H9 (cell line): Measurements from ENCODE around the gene MAD1L1. TPM values are rescaled to one million over a fixed set of nuclear protein-coding genes. Genes with fewer than 3 reads are reported as not detected.
A peak's percentile ranks its signal among the peaks of the same experiment; 100 is the strongest.

Source experiments
- DNase-seq: peaks from one replicate; pipeline ENCODE4 v3.0.0-alpha.2; 2017
- H2AFZ ChIP-seq: one replicate; pipeline ENCODE4 v1.6.1; 2013; ENCODE audit warnings: mild to moderate bottlenecking, low read length, control low read depth, moderate library complexity
- H2AK5ac ChIP-seq: 2 replicates; pipeline ENCODE4 v1.6.1; 2013; ENCODE audit warnings: low read length, control low read depth, mixed read lengths; ENCODE audit not compliant: insufficient read length
- H2BK120ac ChIP-seq: one replicate; pipeline ENCODE4 v1.6.1; 2013; ENCODE audit warnings: low read depth, mild to moderate bottlenecking, low read length, control low read depth, inconsistent platforms; ENCODE audit not compliant: poor library complexity, severe bottlenecking
- H2BK12ac ChIP-seq: 2 replicates; pipeline ENCODE4 v1.6.1; 2013; ENCODE audit warnings: low read length, control low read depth, mixed read lengths, low read depth; ENCODE audit not compliant: insufficient read length
- H2BK15ac ChIP-seq: 2 replicates; pipeline ENCODE4 v1.6.1; 2013; ENCODE audit warnings: low read depth, low read length, control low read depth
- H2BK20ac ChIP-seq: one replicate; pipeline ENCODE4 v1.6.1; 2013; ENCODE audit warnings: low read depth, mild to moderate bottlenecking, low read length, control low read depth, inconsistent platforms; ENCODE audit not compliant: poor library complexity, severe bottlenecking
- H2BK5ac ChIP-seq: 2 replicates; pipeline ENCODE4 v1.6.1; 2013; ENCODE audit warnings: low read length, control low read depth, mixed read lengths; ENCODE audit not compliant: insufficient read length
- H3K14ac ChIP-seq: 2 replicates; pipeline ENCODE4 v1.6.1; 2013; ENCODE audit warnings: low read length, control low read depth; ENCODE audit not compliant: insufficient read depth
- H3K18ac ChIP-seq: 2 replicates; pipeline ENCODE4 v1.6.1; 2013; ENCODE audit warnings: low read depth, mild to moderate bottlenecking, mixed read lengths, low read length, control low read depth; ENCODE audit not compliant: insufficient read length
- H3K23ac ChIP-seq: 2 replicates; pipeline ENCODE4 v1.6.1; 2013; ENCODE audit warnings: low read length, control low read depth, mixed read lengths, low read depth; ENCODE audit not compliant: insufficient read length
- H3K23me2 ChIP-seq: 2 replicates; pipeline ENCODE4 v1.6.1; 2013; ENCODE audit warnings: low read depth, mild to moderate bottlenecking, mixed read lengths, low read length, control low read depth; ENCODE audit not compliant: insufficient read length, poor library complexity, severe bottlenecking
- H3K27ac ChIP-seq: 2 replicates; pipeline ENCODE4 v1.5.1; 2013; ENCODE audit warnings: low read length, control low read depth, mixed read lengths, low read depth; ENCODE audit not compliant: insufficient read length
- H3K27me3 ChIP-seq: 2 replicates; pipeline ENCODE4 v1.6.1; 2013; ENCODE audit warnings: low read length, control low read depth, inconsistent platforms; ENCODE audit not compliant: insufficient read depth
- H3K4ac ChIP-seq: 2 replicates; pipeline ENCODE4 v1.6.1; 2013; ENCODE audit warnings: low read depth, mild to moderate bottlenecking, control low read depth, inconsistent platforms, low read length, moderate library complexity
- H3K4me1 ChIP-seq: 2 replicates; pipeline ENCODE4 v1.6.1; 2013; ENCODE audit warnings: low read length, control low read depth, inconsistent platforms; ENCODE audit not compliant: insufficient read depth
- H3K4me2 ChIP-seq: 2 replicates; pipeline ENCODE4 v1.6.1; 2013; ENCODE audit warnings: low read length, control low read depth, mixed read lengths; ENCODE audit not compliant: insufficient read length, insufficient read depth
- H3K56ac ChIP-seq: 2 replicates; pipeline ENCODE4 v1.6.1; 2013; ENCODE audit warnings: low read depth, mild to moderate bottlenecking, mixed read lengths, low read length, control low read depth; ENCODE audit not compliant: insufficient read length
- H3K79me1 ChIP-seq: 2 replicates; pipeline ENCODE4 v1.6.1; 2013; ENCODE audit warnings: low read depth, mild to moderate bottlenecking, moderate library complexity, low read length, control low read depth, inconsistent platforms; ENCODE audit not compliant: insufficient read depth, poor library complexity, severe bottlenecking
- H3K79me2 ChIP-seq: 2 replicates; pipeline ENCODE4 v1.6.1; 2013; ENCODE audit warnings: low read length, control low read depth, inconsistent platforms; ENCODE audit not compliant: insufficient read depth
- H3K9ac ChIP-seq: 2 replicates; pipeline ENCODE4 v1.6.1; 2013; ENCODE audit warnings: low read length, control low read depth, mixed read lengths; ENCODE audit not compliant: insufficient read length; ENCODE audit errors: extremely low read depth
- H3K9me3 ChIP-seq: one replicate; pipeline ENCODE4 v1.6.1; 2013; ENCODE audit warnings: low read depth, low read length, inconsistent platforms; ENCODE audit not compliant: control insufficient read depth
- H3T11ph ChIP-seq: one replicate; pipeline ENCODE4 v1.6.1; 2013; ENCODE audit warnings: mild to moderate bottlenecking, low read length, control low read depth, inconsistent platforms
- H4K20me1 ChIP-seq: one replicate; pipeline ENCODE4 v1.6.1; 2013; ENCODE audit not compliant: control insufficient read depth, insufficient read length, insufficient read depth
- H4K5ac ChIP-seq: 2 replicates; pipeline ENCODE4 v1.6.1; 2013; ENCODE audit warnings: low read depth, mild to moderate bottlenecking, mixed read lengths, low read length, control low read depth; ENCODE audit not compliant: insufficient read length
- H4K8ac ChIP-seq: replicated peaks from 2 replicates; pipeline ENCODE4 v1.6.1; 2013; ENCODE audit warnings: low read length, control low read depth, mixed read lengths, low read depth; ENCODE audit not compliant: insufficient read length
- H4K91ac ChIP-seq: 2 replicates; pipeline ENCODE4 v1.6.1; 2013; ENCODE audit warnings: low read depth, mild to moderate bottlenecking, moderate library complexity, mixed read lengths, low read length, control low read depth; ENCODE audit not compliant: insufficient read length
- H3K27ac Mint-ChIP-seq, 3 experiments: 2 replicates in 2 of 3; 3 replicates in 1 of 3; pipeline ENCODE4 v1.8.0; 2020 to 2021; ENCODE audit warnings: mixed read lengths in 3 of 3, mild to moderate bottlenecking in 1 of 3, moderate library complexity in 1 of 3
- H3K27me3 Mint-ChIP-seq: 2 replicates; pipeline ENCODE4 v1.8.0; 2021; ENCODE audit warnings: low read depth, mild to moderate bottlenecking, moderate library complexity, mixed read lengths
- H3K36me3 Mint-ChIP-seq, 3 experiments: 2 replicates in 2 of 3; 3 replicates in 1 of 3; pipeline ENCODE4 v1.8.0; 2020 to 2021; ENCODE audit warnings: low read depth in 3 of 3, mixed read lengths in 3 of 3; ENCODE audit not compliant: insufficient read depth in 1 of 3
- H3K4me1 Mint-ChIP-seq, 2 experiments: 2 replicates each; pipeline ENCODE4 v1.8.0; 2020; ENCODE audit warnings: mixed read lengths in 2 of 2
- H3K4me3 Mint-ChIP-seq, 2 experiments: 2 replicates in 1 of 2; 3 replicates in 1 of 2; pipeline ENCODE4 v1.8.0; 2020 to 2021; ENCODE audit warnings: mild to moderate bottlenecking in 2 of 2, mixed read lengths in 2 of 2, moderate library complexity in 1 of 2
- H3K9me3 Mint-ChIP-seq, 2 experiments: 2 replicates in 1 of 2; 3 replicates in 1 of 2; pipeline ENCODE4 v1.8.0; 2020; ENCODE audit warnings: mild to moderate bottlenecking in 2 of 2, mixed read lengths in 2 of 2, moderate library complexity in 1 of 2
- WGBS: extraction: QIAGEN DNeasy Blood & Tissue Kit; methylation state at CpG from one replicate; pipeline ENCODE4 v1.1.7; 2013; ENCODE audit warnings: missing lambda C conversion rate, low lambda C conversion rate, mixed read lengths; ENCODE audit not compliant: insufficient read length; ENCODE audit errors: extremely low coverage; 5-methylcytosine and 5-hydroxymethylcytosine counted together
- total RNA-seq: library from RNA; stranded (reverse); gene quantifications from 2 replicates; pipeline ENCODE4 v1.2.1, GENCODE V29; 2021
- TF ChIP-seq, protein P1 (sequence below): fragments of 200-600 bp; sonication (generic); conservative IDR thresholded peaks from 3 replicates; pipeline ENCODE4 v1.8.0; 2021; ENCODE audit warnings: antibody characterized with exemption, mild to moderate bottlenecking

MAD1L1 gene
- total RNA-seq, 1 experiment from 2014 or later = 39.0 TPM

DNA sequence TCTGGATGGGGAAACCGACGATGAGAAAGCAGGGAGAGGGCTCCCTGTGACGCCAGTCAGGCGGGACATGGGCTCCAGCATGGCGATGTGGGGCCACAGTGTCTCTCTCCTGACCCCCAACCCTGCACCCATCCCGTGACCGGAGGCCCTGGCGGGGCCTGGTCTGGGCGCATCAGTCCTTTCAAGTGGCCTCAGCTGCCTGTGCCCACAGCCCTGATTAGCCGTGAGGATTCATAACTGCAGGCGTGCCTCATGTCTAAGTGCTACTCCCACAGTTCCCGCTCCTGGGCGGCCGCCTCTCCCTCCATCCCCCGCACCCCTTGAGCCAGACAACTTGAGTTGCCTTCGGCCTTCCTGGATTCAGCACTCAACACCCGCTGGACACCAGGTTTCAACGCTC lies 321.9 kb downstream of the MAD1L1 start:
- Histone ChIP-seq H3K23ac (no peak overlapping the region), H3K4me1 (no peaks in the 10 kb centered on the region), H2BK12ac (no peak overlapping the region), H4K8ac (no peak overlapping the region), H4K5ac (no peak overlapping the region), H2AK5ac (no peak overlapping the region), H3K4me2 (no peak overlapping the region), H4K20me1 (no peaks in the 10 kb centered on the region), H3K56ac (no peak overlapping the region), H3K27ac (no peak overlapping the region), H3T11ph (no peak overlapping the region), H3K27me3 (no peaks in the 10 kb centered on the region), H3K79me1 (no peaks in the 10 kb centered on the region), H3K23me2 (no peaks in the 10 kb centered on the region), H2AFZ (no peak overlapping the region), H2BK15ac (no peak overlapping the region), H2BK5ac (no peak overlapping the region), H3K79me2 (no peaks in the 10 kb centered on the region), H2BK20ac (no peak overlapping the region), H3K18ac (no peak overlapping the region), H4K91ac (no peak overlapping the region), H3K9me3 (no peaks in the 10 kb centered on the region), H3K9ac (no peak overlapping the region), H3K4ac (no peak overlapping the region), H3K14ac (no peak overlapping the region), H2BK120ac (no peak overlapping the region)
- Mint-ChIP-seq H3K4me1 (peaks cover 3 to 6% of the 10 kb centered on the region in 2 experiments), H3K27me3 (no peaks in the 10 kb centered on the region), H3K4me3 (no peak overlapping the region), H3K36me3 (peaks cover 0 to 2% (median 0%) of the 10 kb centered on the region in 3 experiments; a peak in 1 of 7 replicates), H3K27ac (peak overlapping the region in 2 of 3 experiments; percentile 63 to 87; a peak in 3 of 7 replicates), H3K9me3 (no peaks in the 10 kb centered on the region)
- no CpG with 5 or more reads among the region's 18 CpGs for WGBS
- DNase-seq = no peak
- TF ChIP-seq, protein P1, sequence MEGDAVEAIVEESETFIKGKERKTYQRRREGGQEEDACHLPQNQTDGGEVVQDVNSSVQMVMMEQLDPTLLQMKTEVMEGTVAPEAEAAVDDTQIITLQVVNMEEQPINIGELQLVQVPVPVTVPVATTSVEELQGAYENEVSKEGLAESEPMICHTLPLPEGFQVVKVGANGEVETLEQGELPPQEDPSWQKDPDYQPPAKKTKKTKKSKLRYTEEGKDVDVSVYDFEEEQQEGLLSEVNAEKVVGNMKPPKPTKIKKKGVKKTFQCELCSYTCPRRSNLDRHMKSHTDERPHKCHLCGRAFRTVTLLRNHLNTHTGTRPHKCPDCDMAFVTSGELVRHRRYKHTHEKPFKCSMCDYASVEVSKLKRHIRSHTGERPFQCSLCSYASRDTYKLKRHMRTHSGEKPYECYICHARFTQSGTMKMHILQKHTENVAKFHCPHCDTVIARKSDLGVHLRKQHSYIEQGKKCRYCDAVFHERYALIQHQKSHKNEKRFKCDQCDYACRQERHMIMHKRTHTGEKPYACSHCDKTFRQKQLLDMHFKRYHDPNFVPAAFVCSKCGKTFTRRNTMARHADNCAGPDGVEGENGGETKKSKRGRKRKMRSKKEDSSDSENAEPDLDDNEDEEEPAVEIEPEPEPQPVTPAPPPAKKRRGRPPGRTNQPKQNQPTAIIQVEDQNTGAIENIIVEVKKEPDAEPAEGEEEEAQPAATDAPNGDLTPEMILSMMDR = no peak
